ENCODE results near the gene CNTNAP2.
"Not testable (repeated sequence)": the region's sequence is repeated elsewhere in the genome, so short reads cannot be mapped to it uniquely, and the experiment has no call there.

Gene CNTNAP2

GRCh38 chr7:148422030-148422429 lies 2305.4 kb downstream of the CNTNAP2 start:
- TF ChIP-seq Cebpa-rat (IDR thresholded peaks at IDR 0.05) = no peak

GRCh38 chr7:148426393-148426792 lies 2309.8 kb downstream of the CNTNAP2 start:
- H3K27ac ChIP-seq, H3K9ac ChIP-seq: not testable (repeated sequence)

More at GRCh38 chr7:148422030-148422429, 2305.4 kb downstream of the CNTNAP2 start:
- Histone ChIP-seq H3K4me2 (no peak overlapping the region), H4K20me1 (no peaks in the 10 kb centered on the region), H3K9ac (no peak overlapping the region), H3K9me3 (peaks cover 12% of the 10 kb centered on the region), H3K27me3 (no peaks in the 10 kb centered on the region), H3K36me3 (no peaks in the 10 kb centered on the region), H3K27ac (no peak overlapping the region), H3K4me1 (peaks cover 11% of the 10 kb centered on the region; the same call in 1 of the 2 replicates), H3K4me3 (no peak overlapping the region)

GRCh38 chr7:148430690-148431089 lies 2314.1 kb downstream of the CNTNAP2 start:
- H3K27me3 ChIP-seq, H3K36me3 ChIP-seq, H3K9me3 ChIP-seq, H3K27ac ChIP-seq, H3K4me1 ChIP-seq, H3K4me2 ChIP-seq, H3K4me3 ChIP-seq, H4K20me1 ChIP-seq, H3K9ac ChIP-seq: not testable (repeated sequence)

More at GRCh38 chr7:148426393-148426792, 2309.8 kb downstream of the CNTNAP2 start:
- not testable (repeated sequence) for H3K36me3 ChIP-seq, H3K4me1 ChIP-seq, H3K4me2 ChIP-seq, H3K27me3 ChIP-seq, H4K20me1 ChIP-seq, H3K4me3 ChIP-seq
- H3K9me3 ChIP-seq = peaks cover 12% of the 10 kb centered on the region

GRCh38 chr7:148433521-148434180 lies 2317.1 kb downstream of the CNTNAP2 start:
- no peaks in the 10 kb centered on the region for H4K20me1 ChIP-seq
- H3K36me3 ChIP-seq = no peaks in the 10 kb centered on the region
- H3K4me1 ChIP-seq = peaks cover 14% of the 10 kb centered on the region; the same call in 1 of the 2 replicates
- H3K4me3 ChIP-seq = no peak overlapping the region
- 0 out of 2 replicates have a peak, but pooled peaks cover 5% of the 10 kb centered on the region for H3K9me3 ChIP-seq
- TF ChIP-seq Cebpa-rat (IDR thresholded peaks at IDR 0.05) = no peak
- no peak overlapping the region for H3K27ac ChIP-seq
- H3K4me2 ChIP-seq = no peak overlapping the region
- no peak overlapping the region for H3K9ac ChIP-seq
- H3K27me3 ChIP-seq = no peaks in the 10 kb centered on the region

GRCh38 chr7:148434181-148434757 lies 2317.7 kb downstream of the CNTNAP2 start:
- TF ChIP-seq Cebpa-rat (IDR thresholded peaks at IDR 0.05) = no peak
- Histone ChIP-seq H3K9ac (no peak overlapping the region), H3K4me2 (no peak overlapping the region), H3K4me1 (peaks cover 19% of the 10 kb centered on the region; the same call in 1 of the 2 replicates), H4K20me1 (no peaks in the 10 kb centered on the region), H3K4me3 (no peak overlapping the region), H3K27ac (no peak overlapping the region), H3K36me3 (no peaks in the 10 kb centered on the region), H3K9me3 (0 out of 2 replicates have a peak, but pooled peaks cover 5% of the 10 kb centered on the region), H3K27me3 (no peaks in the 10 kb centered on the region)

- no peaks in the 10 kb centered on the region for H4K20me1 ChIP-seq
- H3K36me3 ChIP-seq = no peaks in the 10 kb centered on the region
- no peak for TF ChIP-seq Cebpa-rat (IDR thresholded peaks at IDR 0.05)
- no peak overlapping the region for H3K4me3 ChIP-seq
- 0 out of 2 replicates have a peak, but pooled peaks cover 5% of the 10 kb centered on the region for H3K9me3 ChIP-seq
- no peaks in the 10 kb centered on the region for H3K27me3 ChIP-seq
- peaks cover 19% of the 10 kb centered on the region; the same call in 1 of the 2 replicates for H3K4me1 ChIP-seq
- no peak overlapping the region for H3K4me2 ChIP-seq
- H3K9ac ChIP-seq = no peak overlapping the region
- H3K27ac ChIP-seq = no peak overlapping the region
Observed at GRCh38 chr7:148434887-148435286, 2318.3 kb downstream of the CNTNAP2 start.

- H4K20me1 ChIP-seq = no peaks in the 10 kb centered on the region
- 0 out of 2 replicates have a peak, but pooled peaks cover 5% of the 10 kb centered on the region for H3K9me3 ChIP-seq
- TF ChIP-seq Cebpa-rat (IDR thresholded peaks at IDR 0.05) = no peak
- H3K36me3 ChIP-seq = no peaks in the 10 kb centered on the region
- peaks cover 19% of the 10 kb centered on the region; the same call in 1 of the 2 replicates for H3K4me1 ChIP-seq
- H3K9ac ChIP-seq = no peak overlapping the region
- no peak overlapping the region for H3K27ac ChIP-seq
- no peak overlapping the region for H3K4me2 ChIP-seq
- H3K4me3 ChIP-seq = no peak overlapping the region
- no peaks in the 10 kb centered on the region for H3K27me3 ChIP-seq
Observed at GRCh38 chr7:148435715-148436114, 2319.1 kb downstream of the CNTNAP2 start.

GRCh38 chr7:148436135-148436534 lies 2319.5 kb downstream of the CNTNAP2 start:
- Histone ChIP-seq H3K27ac (no peak overlapping the region), H4K20me1 (no peaks in the 10 kb centered on the region), H3K4me3 (no peak overlapping the region), H3K4me2 (no peak overlapping the region; the same call in 1 of the 2 replicates), H3K4me1 (peaks cover 19% of the 10 kb centered on the region; the same call in 1 of the 2 replicates), H3K36me3 (no peaks in the 10 kb centered on the region), H3K9me3 (0 out of 2 replicates have a peak, but pooled peaks cover 5% of the 10 kb centered on the region), H3K9ac (no peak overlapping the region), H3K27me3 (no peaks in the 10 kb centered on the region)
- TF ChIP-seq Cebpa-rat (IDR thresholded peaks at IDR 0.05) = no peak

GRCh38 chr7:148436571-148436970 lies 2320.0 kb downstream of the CNTNAP2 start:
- no peak overlapping the region for H3K4me3 ChIP-seq
- H3K27ac ChIP-seq = no peak overlapping the region
- H3K4me2 ChIP-seq = no peak overlapping the region; the same call in 1 of the 2 replicates
- H3K4me1 ChIP-seq = peaks cover 19% of the 10 kb centered on the region; the same call in 1 of the 2 replicates
- H3K9ac ChIP-seq = no peak overlapping the region
- H3K36me3 ChIP-seq = no peaks in the 10 kb centered on the region
- no peaks in the 10 kb centered on the region for H3K27me3 ChIP-seq
- H4K20me1 ChIP-seq = no peaks in the 10 kb centered on the region
- no peak for TF ChIP-seq Cebpa-rat (IDR thresholded peaks at IDR 0.05)
- H3K9me3 ChIP-seq = 0 out of 2 replicates have a peak, but pooled peaks cover 5% of the 10 kb centered on the region

GRCh38 chr7:148437043-148437442 lies 2320.4 kb downstream of the CNTNAP2 start:
- no peak overlapping the region; the same call in 1 of the 2 replicates for H3K4me2 ChIP-seq
- H4K20me1 ChIP-seq = no peaks in the 10 kb centered on the region
- H3K36me3 ChIP-seq = no peaks in the 10 kb centered on the region
- 0 out of 2 replicates have a peak, but pooled peaks cover 5% of the 10 kb centered on the region for H3K9me3 ChIP-seq
- H3K27ac ChIP-seq = no peak overlapping the region
- no peak overlapping the region for H3K9ac ChIP-seq
- TF ChIP-seq Cebpa-rat (IDR thresholded peaks at IDR 0.05) = no peak
- no peak overlapping the region for H3K4me3 ChIP-seq
- peaks cover 19% of the 10 kb centered on the region; the same call in 1 of the 2 replicates for H3K4me1 ChIP-seq
- no peaks in the 10 kb centered on the region for H3K27me3 ChIP-seq
